NCI-H1694 treated with DMSO at 0.1 percent for 48 hours (cell line): Measurements from ENCODE around the gene USP36.
A peak's percentile ranks its signal among the peaks of the same experiment; 100 is the strongest.
"Not testable (repeated sequence)": the region's sequence is repeated elsewhere in the genome, so short reads cannot be mapped to it uniquely, and the experiment has no call there.

ENCODE experiments used
- DNase-seq: peaks from one replicate; lab custom pipeline; 2025; lab: John Stamatoyannopoulos, UW

Gene USP36

GRCh38 chr17:78766225-78766624, 74.4 kb downstream of the USP36 start:
- no peak for DNase-seq

- no peak for DNase-seq
These were observed 74.8 kb downstream of the USP36 start for GRCh38 chr17:78765821-78766220.

GRCh38 chr17:78764871-78765270, 75.7 kb downstream of the USP36 start:
- DNase-seq, result no peak

- DNase-seq, result no peak
These were observed 77.1 kb downstream of the USP36 start for GRCh38 chr17:78763561-78763960.

- no peak for DNase-seq
These were observed 78.7 kb downstream of the USP36 start for GRCh38 chr17:78761789-78762406.

GRCh38 chr17:78759969-78760352, 80.7 kb downstream of the USP36 start:
- peak; percentile 32 for DNase-seq

GRCh38 chr17:78759203-78759968, 81.2 kb downstream of the USP36 start:
- DNase-seq, result peak; percentile 65

GRCh38 chr17:78753316-78754250, 87.0 kb downstream of the USP36 start:
- DNase-seq, result no peak

- no peak for DNase-seq
These were observed 89.0 kb downstream of the USP36 start for GRCh38 chr17:78751447-78752161.

- not testable (repeated sequence) for DNase-seq
These were observed 89.6 kb downstream of the USP36 start for GRCh38 chr17:78751000-78751399.

GRCh38 chr17:78748730-78749317, 91.8 kb downstream of the USP36 start:
- no peak for DNase-seq

- DNase-seq, result no peak
These were observed 92.4 kb downstream of the USP36 start for GRCh38 chr17:78748048-78748729.

GRCh38 chr17:78747488-78747887, 93.1 kb downstream of the USP36 start:
- no peak for DNase-seq

GRCh38 chr17:78746949-78747269, 93.7 kb downstream of the USP36 start:
- DNase-seq, result no peak

GRCh38 chr17:78746263-78746948, 94.2 kb downstream of the USP36 start:
- no peak for DNase-seq
